GM23338 (cell line): ENCODE data around the gene CROCC2. TPM values are rescaled to one million over a fixed set of nuclear protein-coding genes. Genes with fewer than 3 reads are reported as not detected.

Experiments
- ATAC-seq: fragments of 200-7000 bp; cut with Tn5 transposase; 3 replicates; pipeline ENCODE4 v1.9.1; 2020
- DNase-seq: peaks from one replicate; pipeline ENCODE4 v3.0.0-alpha.2; 2015; ENCODE audit warnings: low spot score
- H2AFZ ChIP-seq: fragments of 200-600 bp; sonication (generic); 2 replicates; pipeline ENCODE4 v1.8.0; 2016; ENCODE audit warnings: antibody characterized with exemption, mild to moderate bottlenecking, moderate library complexity
- H3F3A ChIP-seq: fragments of 200-600 bp; sonication (generic); replicated peaks from 2 replicates; pipeline ENCODE4 v1.8.0; 2017; ENCODE audit warnings: antibody characterized with exemption, mixed run types, low read depth
- H3K27ac ChIP-seq: fragments of 200-600 bp; sonication (generic); 2 replicates; pipeline ENCODE4 v1.6.1; 2016; ENCODE audit warnings: low read depth
- H3K27me3 ChIP-seq: fragments of 200-600 bp; sonication (generic); 2 replicates; pipeline ENCODE4 v1.8.0; 2016; ENCODE audit warnings: mild to moderate bottlenecking, mixed run types, moderate library complexity; ENCODE audit not compliant: insufficient read depth
- H3K36me3 ChIP-seq: fragments of 200-600 bp; sonication (generic); 2 replicates; pipeline ENCODE4 v1.8.0; 2016; ENCODE audit warnings: mild to moderate bottlenecking; ENCODE audit not compliant: insufficient read depth
- H3K4me1 ChIP-seq: fragments of 200-600 bp; sonication (generic); 2 replicates; pipeline ENCODE4 v1.8.0; 2016; ENCODE audit warnings: mild to moderate bottlenecking, moderate library complexity; ENCODE audit not compliant: insufficient read depth
- H3K4me2 ChIP-seq: fragments of 200-600 bp; sonication (generic); 2 replicates; pipeline ENCODE4 v1.7.1; 2017; ENCODE audit warnings: mixed run types
- H3K4me3 ChIP-seq: fragments of 200-600 bp; sonication (generic); 2 replicates; pipeline ENCODE4 v1.6.1; 2016; ENCODE audit warnings: mixed run types
- H3K79me2 ChIP-seq: fragments of 200-600 bp; sonication (generic); replicated peaks from 2 replicates; pipeline ENCODE4 v1.8.0; 2017; ENCODE audit warnings: mild to moderate bottlenecking; ENCODE audit not compliant: insufficient read depth
- H3K9me2 ChIP-seq: fragments of 200-600 bp; sonication (generic); 2 replicates; pipeline ENCODE4 v1.8.0; 2017; ENCODE audit not compliant: insufficient read depth
- H4K20me1 ChIP-seq: fragments of 200-600 bp; sonication (generic); replicated peaks from 2 replicates; pipeline ENCODE4 v1.8.0; 2017; ENCODE audit warnings: mild to moderate bottlenecking; ENCODE audit not compliant: insufficient read depth
- H3K27ac Mint-ChIP-seq: 2 replicates; pipeline ENCODE4 v1.8.0; 2020; ENCODE audit warnings: inconsistent platforms, mild to moderate bottlenecking, moderate library complexity, mixed read lengths
- H3K27me3 Mint-ChIP-seq: 3 replicates; pipeline ENCODE4 v1.8.0; 2022; ENCODE audit warnings: low read depth, mild to moderate bottlenecking, moderate library complexity, mixed read lengths, inconsistent platforms; ENCODE audit not compliant: insufficient read depth, poor library complexity
- H3K36me3 Mint-ChIP-seq: 3 replicates; pipeline ENCODE4 v1.8.0; 2021; ENCODE audit warnings: low read depth, mild to moderate bottlenecking, inconsistent platforms, moderate library complexity, mixed read lengths
- H3K4me1 Mint-ChIP-seq: 3 replicates; pipeline ENCODE4 v1.8.0; 2020; ENCODE audit warnings: mild to moderate bottlenecking, inconsistent platforms, mixed read lengths
- H3K4me3 Mint-ChIP-seq: 3 replicates; pipeline ENCODE4 v1.8.0; 2021; ENCODE audit warnings: moderate library complexity, mild to moderate bottlenecking, inconsistent platforms, mixed read lengths
- H3K9me3 Mint-ChIP-seq: 3 replicates; pipeline ENCODE4 v1.8.0; 2020; ENCODE audit warnings: moderate library complexity, mild to moderate bottlenecking, inconsistent platforms, mixed read lengths
- CREB1 ChIP-seq: fragments of 250-450 bp; sonication (Bioruptor Pico); IDR thresholded peaks from 2 replicates; pipeline ENCODE4 v1.5.0; 2020; ENCODE audit warnings: low read depth, mild to moderate bottlenecking, moderate library complexity
- CTCF ChIP-seq, 2 experiments: fragments of 200-600 bp in 1 of 2; sonication (generic) in 1 of 2; conservative IDR thresholded peaks; 2 replicates each; pipeline versions ENCODE4 v1.5.1 to v1.6.1; 2016 to 2017; ENCODE audit warnings: antibody characterized with exemption in 2 of 2, low read depth in 2 of 2, mild to moderate bottlenecking in 2 of 2, moderate library complexity in 1 of 2
- ETS1 ChIP-seq: IDR thresholded peaks from 2 replicates; pipeline ENCODE4 v1.6.1; 2016; ENCODE audit warnings: antibody characterized with exemption
- EZH2phosphoT487 ChIP-seq: fragments of 200-600 bp; sonication (generic); IDR thresholded peaks from one replicate; pipeline ENCODE4 v1.8.1; 2018; ENCODE audit warnings: antibody characterized with exemption; ENCODE audit not compliant: unreplicated experiment
- JUNB ChIP-seq: IDR thresholded peaks from one replicate; pipeline ENCODE4 v1.6.1; 2016; ENCODE audit warnings: antibody characterized with exemption; ENCODE audit not compliant: unreplicated experiment
- NANOG ChIP-seq: IDR thresholded peaks from 2 replicates; pipeline ENCODE4 v1.6.1; 2016; ENCODE audit warnings: antibody characterized with exemption, borderline replicate concordance
- POLR2AphosphoS5 ChIP-seq: IDR thresholded peaks from 2 replicates; pipeline ENCODE4 v1.6.1; 2016; ENCODE audit warnings: antibody characterized with exemption, low read depth
- REST ChIP-seq: IDR thresholded peaks from one replicate; pipeline ENCODE4 v1.6.1; 2018; ENCODE audit warnings: antibody characterized with exemption; ENCODE audit not compliant: unreplicated experiment
- STAT1 ChIP-seq: IDR thresholded peaks from one replicate; pipeline ENCODE4 v1.6.1; 2016; ENCODE audit warnings: antibody characterized with exemption; ENCODE audit not compliant: unreplicated experiment
- ZNF114 ChIP-seq: fragments of 250-450 bp; sonication (Bioruptor Pico); IDR thresholded peaks from 2 replicates; pipeline ENCODE4 v1.5.0; 2020; ENCODE audit warnings: mild to moderate bottlenecking, moderate library complexity
- ZNF331 ChIP-seq: fragments of 250-450 bp; sonication (Bioruptor Pico); IDR thresholded peaks from 2 replicates; pipeline ENCODE4 v1.5.0; 2020; ENCODE audit warnings: low read depth, mild to moderate bottlenecking, moderate library complexity
- ZNF462 ChIP-seq: fragments of 250-450 bp; sonication (Bioruptor Pico); IDR thresholded peaks from 2 replicates; pipeline ENCODE4 v1.5.0; 2020; ENCODE audit warnings: mild to moderate bottlenecking, moderate library complexity
- polyA plus RNA-seq: library from polyadenylated mRNA; unstranded; fragments of >200 nt; fragmentation: Nextera tagmentation; extraction: Ambion mirVana; gene quantifications from 2 replicates; pipeline ENCODE4 v1.2.1, GENCODE V29; 2016
- total RNA-seq: library from RNA; depleted of rRNA; stranded (reverse); fragments of >200 nt; shearing (Covaris generic); gene quantifications from 2 replicates; pipeline ENCODE4 v1.2.3, GENCODE V29; 2014

The CROCC2 gene
- total and polyA plus RNA-seq, 2 experiments from 2014 or later: not detected

GRCh38 chr2:241011296-241011600, 105.1 kb downstream of the CROCC2 start:
- no peak overlapping the region for H3K27ac ChIP-seq
- no peaks in the 10 kb centered on the region; the same call in 1 of the 2 replicates for H4K20me1 ChIP-seq
- H3K36me3 ChIP-seq: no peaks in the 10 kb centered on the region
- no peak for DNase-seq
- H3K79me2 ChIP-seq: no peaks in the 10 kb centered on the region
- no peak overlapping the region for H2AFZ ChIP-seq
- Mint-ChIP-seq H3K27ac (no peak overlapping the region), H3K9me3 (peaks cover 4% of the 10 kb centered on the region; the same call in 2 of the 3 replicates), H3K36me3 (peaks cover 1% of the 10 kb centered on the region; the same call in 1 of the 3 replicates), H3K4me1 (peaks cover 23% of the 10 kb centered on the region), H3K27me3 (peaks cover 8% of the 10 kb centered on the region), H3K4me3 (no peak overlapping the region)
- TF ChIP-seq POLR2AphosphoS5 (no peak), ZNF462 (CRISPR knock-in tag) (no peak), ETS1 (no peak), EZH2phosphoT487 (no peak), STAT1 (no peak), NANOG (no peak), JUNB (no peak), CTCF (conservative IDR thresholded peaks at IDR 0.05; ENCODE audit: low read depth in 2 of 2) (no peak), REST (no peak), ZNF331 (no peak), ZNF114 (no peak), CREB1 (no peak)
- H3K4me2 ChIP-seq: no peak overlapping the region
- 0 out of 2 replicates have a peak, but pooled peaks cover 4% of the 10 kb centered on the region for H3F3A ChIP-seq
- no peaks in the 10 kb centered on the region for H3K27me3 ChIP-seq
- no peak for ATAC-seq
- no peak overlapping the region for H3K4me3 ChIP-seq
- H3K4me1 ChIP-seq: peaks cover 19% of the 10 kb centered on the region
- peaks cover 4% of the 10 kb centered on the region; the same call in 1 of the 2 replicates for H3K9me2 ChIP-seq
